Measurements from ENCODE around the gene ARHGAP8. TPM values are rescaled to one million over a fixed set of nuclear protein-coding genes. Genes with fewer than 3 reads are reported as not detected.
"Not testable (repeated sequence)": the region's sequence is repeated elsewhere in the genome, so short reads cannot be mapped to it uniquely, and the experiment has no call there.

ARHGAP8 gene
- total RNA-seq, 1 donor from 2014 or later: 0.25 TPM

- no peak overlapping the region for H3K27ac Mint-ChIP-seq (ENCODE audit: unreplicated experiment)
- peaks cover 1% of the 10 kb centered on the region for H3K27me3 Mint-ChIP-seq (ENCODE audit: low read depth)
- DNase-seq (ENCODE audit: low spot score): no peak
- H3K36me3 Mint-ChIP-seq (ENCODE audit: low read depth): peaks cover 3% of the 10 kb centered on the region
- TF ChIP-seq CTCF (IDR thresholded peaks at IDR 0.05): no peak
- H3K4me3 Mint-ChIP-seq (ENCODE audit: unreplicated experiment): no peak overlapping the region
- H3K4me1 Mint-ChIP-seq (ENCODE audit: low read depth): no peaks in the 10 kb centered on the region
- H3K9me3 Mint-ChIP-seq (ENCODE audit: low read depth): peaks cover 30% of the 10 kb centered on the region
Observed at GRCh38 chr22:44901301-44901700, 148.9 kb downstream of the ARHGAP8 start.

- H3K4me3 Mint-ChIP-seq (ENCODE audit: unreplicated experiment); H3K36me3 Mint-ChIP-seq (ENCODE audit: low read depth); DNase-seq (ENCODE audit: low spot score); H3K4me1 Mint-ChIP-seq (ENCODE audit: low read depth); H3K27ac Mint-ChIP-seq (ENCODE audit: unreplicated experiment); H3K27me3 Mint-ChIP-seq (ENCODE audit: low read depth): not testable (repeated sequence)
- peaks cover 30% of the 10 kb centered on the region for H3K9me3 Mint-ChIP-seq (ENCODE audit: low read depth)
Observed at GRCh38 chr22:44903164-44903563, 150.8 kb downstream of the ARHGAP8 start.

- not testable (repeated sequence) for H3K36me3 Mint-ChIP-seq (ENCODE audit: low read depth)
- H3K9me3 Mint-ChIP-seq (ENCODE audit: low read depth): peaks cover 30% of the 10 kb centered on the region
Observed at GRCh38 chr22:44904492-44905152, 152.2 kb downstream of the ARHGAP8 start.

GRCh38 chr22:44906248-44906936 is 154.0 kb downstream of the ARHGAP8 start:
- H3K27ac Mint-ChIP-seq (ENCODE audit: unreplicated experiment): no peak overlapping the region
- H3K4me3 Mint-ChIP-seq (ENCODE audit: unreplicated experiment): no peak overlapping the region
- no peak for DNase-seq (ENCODE audit: low spot score)
- peaks cover 5% of the 10 kb centered on the region for H3K36me3 Mint-ChIP-seq (ENCODE audit: low read depth)
- H3K4me1 Mint-ChIP-seq (ENCODE audit: low read depth): no peaks in the 10 kb centered on the region
- H3K27me3 Mint-ChIP-seq (ENCODE audit: low read depth): peaks cover 1% of the 10 kb centered on the region
- TF ChIP-seq CTCF (IDR thresholded peaks at IDR 0.05): no peak
- peaks cover 24% of the 10 kb centered on the region for H3K9me3 Mint-ChIP-seq (ENCODE audit: low read depth)

More at GRCh38 chr22:44904492-44905152, 152.2 kb downstream of the ARHGAP8 start:
- not testable (repeated sequence) for DNase-seq (ENCODE audit: low spot score); H3K4me3 Mint-ChIP-seq (ENCODE audit: unreplicated experiment); H3K27me3 Mint-ChIP-seq (ENCODE audit: low read depth); H3K27ac Mint-ChIP-seq (ENCODE audit: unreplicated experiment); H3K4me1 Mint-ChIP-seq (ENCODE audit: low read depth)

GRCh38 chr22:44906999-44907644 is 154.7 kb downstream of the ARHGAP8 start:
- Mint-ChIP-seq H3K4me3 (ENCODE audit: unreplicated experiment) (no peak overlapping the region), H3K27ac (ENCODE audit: unreplicated experiment) (no peak overlapping the region), H3K36me3 (ENCODE audit: low read depth) (peaks cover 6% of the 10 kb centered on the region)

More at GRCh38 chr22:44906999-44907644, 154.7 kb downstream of the ARHGAP8 start:
- TF ChIP-seq CTCF (IDR thresholded peaks at IDR 0.05): no peak
- peaks cover 1% of the 10 kb centered on the region for H3K27me3 Mint-ChIP-seq (ENCODE audit: low read depth)
- no peaks in the 10 kb centered on the region for H3K4me1 Mint-ChIP-seq (ENCODE audit: low read depth)
- H3K9me3 Mint-ChIP-seq (ENCODE audit: low read depth): peaks cover 17% of the 10 kb centered on the region
- DNase-seq (ENCODE audit: low spot score): no peak

Data from chondrocyte (in vitro differentiated cells).